Measurements from ENCODE around the gene SYVN1.

The SYVN1 gene

GRCh38 chr11:65134952-65135632 is 773 bp upstream of the SYVN1 start:
- DNase-seq (ENCODE audit: insufficient read length, low spot score) = peak; percentile 92
- peak; percentile 38 for FAIRE-seq
- no peak for TF ChIP-seq CTCF (IDR thresholded peaks at IDR 0.05; ENCODE audit: insufficient read depth, missing control alignments)

- TF ChIP-seq CTCF (IDR thresholded peaks at IDR 0.05; ENCODE audit: insufficient read depth, missing control alignments) = no peak
- DNase-seq (ENCODE audit: insufficient read length, low spot score) (no peak), FAIRE-seq (no peak)
These were observed 595 bp downstream of the SYVN1 start for GRCh38 chr11:65133724-65134123.

- TF ChIP-seq CTCF (IDR thresholded peaks at IDR 0.05; ENCODE audit: insufficient read depth, missing control alignments) = no peak
- no peak for FAIRE-seq
- no peak for DNase-seq (ENCODE audit: insufficient read length, low spot score)
These were observed 1.2 kb downstream of the SYVN1 start for GRCh38 chr11:65132988-65133700.

GRCh38 chr11:65132238-65132987 is 1.9 kb downstream of the SYVN1 start:
- DNase-seq (ENCODE audit: insufficient read length, low spot score) = no peak
- FAIRE-seq = no peak
- TF ChIP-seq CTCF (IDR thresholded peaks at IDR 0.05; ENCODE audit: insufficient read depth, missing control alignments) = no peak

GRCh38 chr11:65131895-65132237 is 2.5 kb downstream of the SYVN1 start:
- FAIRE-seq (no peak), DNase-seq (ENCODE audit: insufficient read length, low spot score) (no peak)
- no peak for TF ChIP-seq CTCF (IDR thresholded peaks at IDR 0.05; ENCODE audit: insufficient read depth, missing control alignments)

- no peak for DNase-seq (ENCODE audit: insufficient read length, low spot score)
- no peak for FAIRE-seq
- no peak for TF ChIP-seq CTCF (IDR thresholded peaks at IDR 0.05; ENCODE audit: insufficient read depth, missing control alignments)
These were observed 2.9 kb downstream of the SYVN1 start for GRCh38 chr11:65131417-65131776.
